Activated CD8-positive, alpha-beta memory T cell treated with anti-CD3 and anti-CD28 coated beads for 48 hours (primary cell): ENCODE measurements around the gene ADGRG2.

Source experiments
- DNase-seq, 3 experiments: peaks; one replicate each; pipeline ENCODE4 v3.0.0-alpha.2; 2020; ENCODE audit warnings: low read depth in 2 of 3, low spot score in 2 of 3

The ADGRG2 gene

DNA sequence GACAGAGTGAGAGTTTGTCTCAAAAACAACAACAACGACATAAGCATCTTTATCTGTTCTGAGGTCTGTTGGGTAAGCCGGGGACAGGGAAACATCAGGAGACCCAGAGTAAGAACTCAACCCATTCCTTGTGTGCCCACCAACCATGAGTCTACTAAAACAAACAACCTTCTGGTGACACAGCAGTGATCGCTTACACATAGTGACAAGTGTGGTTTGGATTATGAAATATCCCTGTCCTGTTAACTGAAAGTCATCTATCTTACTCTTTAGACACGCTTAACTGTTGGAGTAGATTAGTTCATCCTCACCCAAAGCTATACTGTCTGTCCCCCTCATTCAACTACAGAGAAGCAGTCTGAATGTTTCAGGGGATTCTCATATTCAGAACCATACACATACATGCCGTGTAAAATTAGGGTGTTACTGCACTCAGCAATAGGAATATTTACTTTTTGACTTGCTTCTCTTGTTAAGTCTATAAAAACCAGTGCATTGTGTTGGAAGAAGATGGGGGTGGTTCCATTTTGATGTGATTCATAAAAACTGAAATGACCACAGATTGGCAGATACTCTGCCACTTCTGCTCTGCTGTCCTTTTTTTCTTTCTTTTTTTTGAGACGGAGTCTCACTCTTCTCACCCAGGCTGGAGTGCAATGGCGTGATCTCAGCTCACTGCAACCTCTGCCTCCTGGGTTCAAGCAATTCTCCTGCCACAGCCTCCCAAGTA, 165.8 kb downstream of the ADGRG2 start:
- no peak for DNase-seq

DNA sequence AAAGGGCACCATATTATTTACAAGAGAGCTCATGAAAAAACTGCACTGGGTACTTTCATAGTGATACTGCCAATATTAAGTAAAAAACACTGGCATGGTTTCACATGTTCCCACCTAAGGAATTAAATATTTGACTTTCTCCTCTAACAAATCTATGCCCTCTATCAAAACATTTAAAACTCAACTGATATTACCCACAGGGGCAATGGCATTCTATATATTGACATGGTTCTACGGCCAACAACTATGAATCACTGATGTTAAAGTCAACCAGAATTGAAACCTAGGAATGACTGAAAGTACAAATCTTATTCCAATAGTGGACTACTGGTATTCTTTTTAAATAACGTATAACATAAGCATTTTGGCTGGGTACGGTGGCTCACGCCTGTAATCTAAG, 166.6 kb downstream of the ADGRG2 start:
- DNase-seq, result no peak

DNA sequence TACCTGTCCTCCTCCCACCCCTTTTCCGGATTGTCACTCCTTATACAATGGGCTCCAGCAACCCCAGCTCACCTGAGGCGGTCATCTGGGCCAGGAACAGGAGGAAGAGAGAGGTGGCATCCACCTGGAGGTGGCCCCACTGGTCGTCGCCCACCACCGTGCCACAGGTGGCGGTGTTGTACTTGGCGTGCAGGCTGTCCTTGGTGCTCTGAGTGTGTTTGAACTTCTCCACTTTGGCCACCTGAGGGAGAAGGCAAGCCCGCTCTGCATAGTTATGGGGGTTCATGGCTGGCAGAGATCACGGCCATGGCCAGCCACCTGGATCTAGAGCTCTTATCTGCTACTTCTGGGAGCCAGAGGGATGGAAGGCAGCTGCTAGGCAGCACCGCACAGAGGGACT, 171.2 kb downstream of the ADGRG2 start:
- DNase-seq, result no peak

DNA sequence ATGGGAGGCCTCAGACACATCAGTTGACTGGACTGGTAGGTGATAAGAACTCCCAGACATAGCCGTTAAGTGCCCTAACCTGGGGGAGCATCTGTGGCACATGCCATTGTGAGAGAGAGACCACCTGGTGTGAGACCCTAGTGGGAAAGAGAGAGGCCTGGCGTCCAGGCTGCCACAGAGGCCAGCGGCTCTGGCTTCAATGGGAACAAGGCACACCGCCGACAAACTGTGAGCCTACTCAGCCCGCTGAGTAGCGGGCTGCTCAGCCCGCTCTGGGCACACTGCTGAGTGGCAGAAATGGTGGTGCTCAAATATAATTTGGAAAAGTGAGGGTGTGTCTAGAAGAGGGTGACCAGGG, 172.3 kb downstream of the ADGRG2 start:
- no peak for DNase-seq

DNA sequence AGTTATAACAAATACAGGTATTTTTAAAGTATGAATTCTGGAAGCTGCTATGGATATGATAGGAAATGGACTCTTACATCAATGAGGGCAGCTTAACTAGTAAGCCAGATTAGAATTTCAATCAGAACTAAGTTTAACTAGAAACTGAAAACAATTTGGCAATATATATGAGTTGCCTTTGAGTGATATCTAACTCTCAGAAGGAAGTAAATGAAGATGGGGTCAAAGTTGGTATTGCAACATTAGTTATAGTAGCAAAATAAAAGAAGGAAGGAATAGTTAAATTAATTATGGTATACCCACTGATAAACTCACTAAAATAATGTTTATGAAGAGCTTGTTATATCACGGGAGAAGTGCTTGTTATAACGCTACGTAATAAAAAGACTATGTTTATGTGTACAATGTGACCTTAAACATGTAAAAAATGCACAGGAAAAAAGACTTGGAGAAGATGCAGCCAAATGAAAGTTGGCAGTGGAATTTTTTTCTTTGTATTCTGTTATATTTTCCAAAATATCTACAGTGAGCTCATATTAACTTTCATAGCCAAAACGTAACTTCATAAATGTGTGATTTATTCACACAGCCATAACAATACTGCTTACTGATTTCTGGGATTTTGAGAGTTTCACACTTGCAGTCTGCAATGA, 172.9 kb downstream of the ADGRG2 start:
- DNase-seq, result no peak

DNA sequence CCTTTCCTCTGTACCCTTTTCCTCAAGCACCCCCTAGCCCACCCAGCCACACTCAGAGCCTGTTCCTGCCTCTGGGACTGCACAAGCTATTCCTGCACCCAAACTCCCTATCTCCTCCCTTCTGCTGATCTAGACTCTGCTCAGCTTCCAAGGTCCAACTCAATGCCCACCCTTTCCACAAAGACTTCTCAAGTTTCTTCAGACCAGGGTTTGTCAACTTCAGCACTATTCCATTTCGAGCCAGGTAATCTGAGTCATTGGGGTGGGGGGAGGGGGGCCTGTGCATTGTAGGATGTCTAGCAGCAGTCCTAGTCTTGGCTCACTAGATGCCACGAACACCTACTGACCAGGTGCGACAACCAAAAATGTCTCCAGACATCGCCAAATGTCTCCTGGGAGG, 175.7 kb downstream of the ADGRG2 start:
- no peak for DNase-seq

DNA sequence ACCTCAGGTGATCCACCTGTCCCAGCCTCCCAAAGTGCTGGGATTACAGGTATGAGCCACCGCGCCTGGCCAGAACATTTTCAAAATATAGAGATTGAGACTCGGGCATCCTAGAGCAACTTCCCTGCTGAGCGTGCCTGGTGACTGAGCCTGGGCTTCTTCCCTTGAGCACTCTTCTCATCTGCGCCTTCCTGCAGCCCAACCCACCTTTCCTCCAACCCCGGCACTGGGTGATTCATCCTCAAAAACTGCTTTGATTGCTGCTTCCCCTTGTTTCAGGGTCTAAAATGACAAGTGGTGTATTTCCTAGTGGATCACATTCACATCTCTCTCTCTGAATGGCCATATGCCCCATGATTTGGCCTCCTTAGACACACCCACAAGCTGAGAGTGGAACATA, 176.1 kb downstream of the ADGRG2 start:
- DNase-seq, result no peak

DNA sequence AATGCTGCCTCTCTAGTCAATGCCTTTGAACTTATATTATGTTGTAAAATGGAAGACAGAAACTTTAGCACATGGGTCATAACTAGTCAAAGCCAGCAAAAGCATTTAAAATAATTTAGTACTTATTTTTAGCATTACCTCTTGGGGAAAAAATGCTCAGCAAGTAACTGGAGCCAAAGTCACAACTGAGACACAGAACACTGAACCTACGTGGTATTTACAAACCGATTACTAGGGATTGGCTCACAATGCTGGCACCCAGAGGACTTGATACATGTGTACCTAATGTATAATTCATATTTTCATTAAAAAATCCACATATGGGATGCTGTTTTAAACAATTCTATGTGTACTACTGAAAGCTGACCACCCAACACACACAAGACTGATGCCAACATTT, 176.8 kb downstream of the ADGRG2 start:
- no peak for DNase-seq

DNA sequence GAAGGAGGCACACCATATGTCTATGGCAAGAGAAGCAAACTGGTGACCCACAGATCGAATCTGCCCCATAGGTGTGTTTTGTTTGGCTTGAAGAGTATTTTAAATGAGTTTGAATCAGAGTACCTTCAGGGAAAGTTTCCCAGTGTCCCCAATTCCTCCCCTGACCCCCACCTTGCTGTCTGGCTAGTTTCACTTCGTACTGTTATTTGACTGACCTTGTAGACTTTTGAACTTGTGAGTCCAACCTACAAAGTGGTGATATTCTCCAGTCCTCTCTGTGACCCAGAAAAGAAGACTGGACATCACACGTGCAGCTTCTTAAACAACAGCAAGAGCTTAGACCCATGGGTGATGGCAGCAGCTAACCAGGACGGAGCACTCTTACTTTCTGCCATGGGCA, 177.8 kb downstream of the ADGRG2 start:
- no peak for DNase-seq

DNA sequence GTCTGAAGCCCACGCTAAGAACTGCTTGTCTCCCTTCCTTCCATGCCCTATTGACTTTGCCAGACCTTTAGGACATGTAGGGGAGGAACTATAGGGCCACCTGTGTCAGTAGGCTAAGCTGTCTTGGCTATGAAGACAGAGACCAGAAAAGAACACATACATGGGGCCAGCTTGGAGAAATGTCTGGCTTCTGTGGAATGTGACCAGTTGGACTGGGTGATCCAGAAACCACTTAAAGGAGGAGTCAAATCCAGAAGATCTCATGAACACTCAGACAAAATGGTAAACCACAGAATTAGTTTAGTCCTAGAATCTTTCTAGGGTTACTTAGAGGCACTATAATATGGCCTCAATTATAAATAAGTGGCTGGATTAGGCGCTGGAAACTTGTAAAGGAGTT, 180.4 kb downstream of the ADGRG2 start:
- DNase-seq, result no peak
